ENCODE results near the gene RNF19B.

Gene RNF19B

GRCh38 chr1:32967888-32968568 is 3.4 kb upstream of the RNF19B start:
- FAIRE-seq: no peak
- no peak for DNase-seq (ENCODE audit: low spot score)

- FAIRE-seq (no peak), DNase-seq (ENCODE audit: low spot score) (no peak)
These were observed 2.3 kb upstream of the RNF19B start for GRCh38 chr1:32966900-32967299.

GRCh38 chr1:32965251-32965747 is 690 bp upstream of the RNF19B start:
- FAIRE-seq (no peak), DNase-seq (ENCODE audit: low spot score) (no peak)

GRCh38 chr1:32963746-32964460 is 706 bp downstream of the RNF19B start:
- DNase-seq (ENCODE audit: low spot score) (no peak), FAIRE-seq (no peak)

GRCh38 chr1:32962248-32962896 is 2.2 kb downstream of the RNF19B start:
- FAIRE-seq (peak; percentile 70), DNase-seq (ENCODE audit: low spot score) (peak; percentile 26)

- FAIRE-seq (no peak), DNase-seq (ENCODE audit: low spot score) (no peak)
These were observed 3.7 kb downstream of the RNF19B start for GRCh38 chr1:32960819-32961355.

GRCh38 chr1:32960342-32960741 is 4.3 kb downstream of the RNF19B start:
- no peak for FAIRE-seq

GRCh38 chr1:32958827-32959226 is 5.8 kb downstream of the RNF19B start:
- no peak for FAIRE-seq

More at GRCh38 chr1:32960342-32960741, 4.3 kb downstream of the RNF19B start:
- DNase-seq (ENCODE audit: low spot score): no peak

GRCh38 chr1:32957017-32957416 is 7.6 kb downstream of the RNF19B start:
- no peak for DNase-seq (ENCODE audit: low spot score)
- no peak for FAIRE-seq

More at GRCh38 chr1:32958827-32959226, 5.8 kb downstream of the RNF19B start:
- no peak for DNase-seq (ENCODE audit: low spot score)

GRCh38 chr1:32954168-32954567 is 10.4 kb downstream of the RNF19B start:
- peak; percentile 49 for DNase-seq (ENCODE audit: low spot score)
- FAIRE-seq: no peak

GRCh38 chr1:32953495-32953894 is 11.1 kb downstream of the RNF19B start:
- DNase-seq (ENCODE audit: low spot score) (peak; percentile 57), FAIRE-seq (no peak)

GRCh38 chr1:32949519-32949918 is 15.1 kb downstream of the RNF19B start:
- FAIRE-seq (no peak), DNase-seq (ENCODE audit: low spot score) (no peak)

GRCh38 chr1:32948905-32949304 is 15.7 kb downstream of the RNF19B start:
- FAIRE-seq: peak; percentile 85
- peak; percentile 80 for DNase-seq (ENCODE audit: low spot score)

GRCh38 chr1:32948390-32948722 is 16.3 kb downstream of the RNF19B start:
- DNase-seq (ENCODE audit: low spot score) (no peak), FAIRE-seq (no peak)

- FAIRE-seq: no peak
These were observed 16.8 kb downstream of the RNF19B start for GRCh38 chr1:32947669-32948389.

GRCh38 chr1:32946413-32946812 is 18.2 kb downstream of the RNF19B start:
- no peak for FAIRE-seq

More at GRCh38 chr1:32947669-32948389, 16.8 kb downstream of the RNF19B start:
- DNase-seq (ENCODE audit: low spot score): no peak

GRCh38 chr1:32944180-32944579 is 20.4 kb downstream of the RNF19B start:
- DNase-seq (ENCODE audit: low spot score) (no peak), FAIRE-seq (no peak)

More at GRCh38 chr1:32946413-32946812, 18.2 kb downstream of the RNF19B start:
- no peak for DNase-seq (ENCODE audit: low spot score)

- no peak for FAIRE-seq
- no peak for DNase-seq (ENCODE audit: low spot score)
These were observed 24.8 kb downstream of the RNF19B start for GRCh38 chr1:32939655-32940371.

GRCh38 chr1:32937061-32937460 is 27.5 kb downstream of the RNF19B start:
- FAIRE-seq: no peak
- peak; percentile 19 for DNase-seq (ENCODE audit: low spot score)

GRCh38 chr1:32934535-32934934 is 30.1 kb downstream of the RNF19B start:
- no peak for FAIRE-seq
- DNase-seq (ENCODE audit: low spot score): no peak

Data from RCC 7860 (cell line).